Measurements from ENCODE around the gene AKAP8L. TPM values are rescaled to one million over a fixed set of nuclear protein-coding genes. Genes with fewer than 3 reads are reported as not detected.
A peak's percentile ranks its signal among the peaks of the same experiment; 100 is the strongest.

The AKAP8L gene
- total and polyA plus RNA-seq, 2 of the 8 experiments (the other 6 are each of a cell fraction or from before 2014, with no cell fraction given), result 75.1 to 138 TPM

GRCh38 chr19:15423130-15423529, 4.3 kb upstream of the AKAP8L start:
- H3K23me2 ChIP-seq (ENCODE audit: low read depth, low read length), result no peaks in the 10 kb centered on the region
- no peak overlapping the region for H3K4me3 ChIP-seq (ENCODE audit: extremely low read depth in 1 of 4, insufficient read depth in 2 of 4, low read depth in 3 of 4, low read length in 4 of 4)
- no peak overlapping the region for H2BK15ac ChIP-seq (ENCODE audit: low read length)
- WGBS, 2 experiments (ENCODE audit: extremely low coverage in 1 of 2, insufficient coverage in 1 of 2, insufficient read length in 1 of 2, insufficient replicate concordance in 2 of 2, low coverage in 1 of 2, low lambda C conversion rate in 2 of 2, missing lambda C conversion rate in 1 of 2), result 94% methylated on average over 5 of the region's 6 CpGs; no CpG with 5 or more reads in 1 of the 2 experiments
- H2BK5ac ChIP-seq (ENCODE audit: low read depth, low read length), result no peak overlapping the region
- ChIA-PET POLR2A (ENCODE audit: partially characterized antibody) (no interaction called here), CTCF (ENCODE audit: partially characterized antibody) (interaction anchor here (0.9 to 1.3 kb wide), 2 partner anchors 19 to 136 kb away, joined by 3 to 4 read pairs; no protein-coding TSS in a partner anchor)
- H2AFZ ChIP-seq (ENCODE audit: low read length), result no peak overlapping the region
- H4K91ac ChIP-seq (replicated peaks; ENCODE audit: insufficient read length, low read length), result no peak overlapping the region
- H3K56ac ChIP-seq (replicated peaks; ENCODE audit: insufficient read length, low read depth, low read length), result no peak overlapping the region
- H4K8ac ChIP-seq (ENCODE audit: extremely low read depth, insufficient read depth, low read length), result peak overlapping the region; percentile 35; the same call in 1 of the 2 replicates
- peaks cover 3 to 4% of the 10 kb centered on the region in 2 experiments; a peak in 1 of 4 replicates for H3K9me3 ChIP-seq (ENCODE audit: insufficient read depth in 2 of 2, low read depth in 1 of 2, low read length in 1 of 2)
- FAIRE-seq (no peak), DNase-seq (ENCODE audit: low read depth in 1 of 2, low spot score in 2 of 2) (no peak)
- no peak overlapping the region for H2BK20ac ChIP-seq (ENCODE audit: low read length)
- no peak overlapping the region for H3K23ac ChIP-seq (ENCODE audit: insufficient read length)
- H3K4me1 ChIP-seq (replicated peaks in 1 of 4; ENCODE audit: control insufficient read depth in 3 of 4, insufficient read depth in 4 of 4, low read length in 3 of 4), result no peaks in the 10 kb centered on the region
- H2AK5ac ChIP-seq (ENCODE audit: low read depth, low read length), result no peak overlapping the region
- H4K5ac ChIP-seq (ENCODE audit: insufficient read length, low read depth, low read length), result no peak overlapping the region
- H2BK120ac ChIP-seq (replicated peaks; ENCODE audit: low read depth, low read length), result no peak overlapping the region
- H3K14ac ChIP-seq (ENCODE audit: insufficient read length), result no peak overlapping the region
- peaks cover 2 to 44% (median 21%) of the 10 kb centered on the region in 4 experiments; a peak in 6 of 8 replicates for H3K36me3 ChIP-seq (ENCODE audit: control insufficient read depth in 2 of 4, insufficient read depth in 4 of 4, low read length in 3 of 4)
- H3K79me1 ChIP-seq (ENCODE audit: low read depth, low read length), result no peaks in the 10 kb centered on the region; the same call in 1 of the 2 replicates
- H3K27ac ChIP-seq (ENCODE audit: low read depth, low read length), result no peak overlapping the region
- H3K27me3 ChIP-seq (replicated peaks in 1 of 4; ENCODE audit: control insufficient read depth in 3 of 4, extremely low read depth in 1 of 4, insufficient read depth in 3 of 4, low read length in 3 of 4), result no peaks in the 10 kb centered on the region
- H3K4ac ChIP-seq (replicated peaks; ENCODE audit: insufficient read length, low read depth, low read length), result no peak overlapping the region
- no peak overlapping the region for H2BK12ac ChIP-seq (ENCODE audit: low read depth, low read length)
- H3K4me2 ChIP-seq (ENCODE audit: insufficient read depth in 1 of 2, low read depth in 2 of 2, low read length in 2 of 2), result no peak overlapping the region
- peaks cover 2 to 8% of the 10 kb centered on the region in 2 experiments for H4K20me1 ChIP-seq (replicated peaks in 1 of 2; ENCODE audit: control insufficient read depth in 1 of 2, insufficient read depth in 2 of 2, low read length in 2 of 2)
- peaks cover 2 to 7% of the 10 kb centered on the region in 2 experiments for H3K79me2 ChIP-seq (ENCODE audit: control insufficient read depth in 1 of 2, insufficient read depth in 2 of 2, low read length in 2 of 2)
- no peak overlapping the region for H3K18ac ChIP-seq (ENCODE audit: extremely low read depth, low read length)
- no peak overlapping the region for H3K9ac ChIP-seq (replicated peaks in 1 of 4; ENCODE audit: extremely low read depth in 1 of 4, low read depth in 3 of 4, low read length in 3 of 4)
- TF ChIP-seq KDM1A (IDR thresholded peaks at IDR 0.05; ENCODE audit: borderline replicate concordance, low read length), result no peak
- TF ChIP-seq TAF7 (optimal IDR thresholded peaks at IDR 0.05; ENCODE audit: borderline replicate concordance, low read depth, low read length), result no peak
- TF ChIP-seq SIRT6 (IDR thresholded peaks at IDR 0.05; ENCODE audit: low read length), result no peak

Measured in H1 (cell line).